Midbrain (tissue), 1 donor: Measurements from ENCODE around the gene KCNC3.

Experiments
- DNase-seq: peaks from one replicate; lab custom pipeline; 2025; lab: John Stamatoyannopoulos, UW

KCNC3 gene

DNA sequence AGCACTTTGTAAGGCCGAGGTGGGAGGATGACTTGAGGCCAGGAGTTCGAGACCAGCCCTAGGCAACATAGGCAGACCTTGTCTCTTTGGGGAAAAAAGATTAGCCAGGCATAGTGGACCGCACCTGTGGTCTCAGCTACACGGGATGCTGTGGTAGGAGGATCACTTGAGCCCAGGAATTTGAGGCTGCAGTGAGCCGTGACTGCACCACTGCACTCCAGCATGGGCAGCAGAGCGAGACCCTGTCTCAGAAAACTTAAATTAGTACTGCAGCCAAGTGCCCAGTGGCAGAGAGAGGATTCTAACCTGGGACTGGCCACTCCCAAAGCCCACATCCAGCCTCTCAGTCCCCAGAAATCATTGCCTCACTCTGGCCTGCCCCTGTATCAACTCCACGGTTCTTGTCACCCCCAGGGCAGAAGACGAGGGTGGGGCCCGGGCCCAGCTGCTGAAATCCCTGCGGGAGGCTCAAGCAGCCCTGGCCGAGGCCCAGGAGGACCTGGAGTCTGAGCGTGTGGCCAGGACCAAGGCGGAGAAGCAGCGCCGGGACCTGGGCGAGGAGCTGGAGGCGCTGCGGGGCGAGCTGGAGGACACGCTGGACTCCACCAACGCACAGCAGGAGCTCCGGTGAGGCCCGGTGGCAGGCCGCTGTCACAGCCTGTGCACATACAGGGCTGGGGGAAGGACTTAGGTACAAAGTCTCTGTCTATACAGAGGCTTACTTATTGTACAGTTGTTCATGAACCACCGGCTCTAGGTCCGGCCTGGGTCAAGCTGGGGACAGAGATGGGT, 53.4 kb downstream of the KCNC3 start:
- DNase-seq = no peak

GRCh38 chr19:50273821-50274220, 55.4 kb downstream of the KCNC3 start:
- no peak for DNase-seq

DNA sequence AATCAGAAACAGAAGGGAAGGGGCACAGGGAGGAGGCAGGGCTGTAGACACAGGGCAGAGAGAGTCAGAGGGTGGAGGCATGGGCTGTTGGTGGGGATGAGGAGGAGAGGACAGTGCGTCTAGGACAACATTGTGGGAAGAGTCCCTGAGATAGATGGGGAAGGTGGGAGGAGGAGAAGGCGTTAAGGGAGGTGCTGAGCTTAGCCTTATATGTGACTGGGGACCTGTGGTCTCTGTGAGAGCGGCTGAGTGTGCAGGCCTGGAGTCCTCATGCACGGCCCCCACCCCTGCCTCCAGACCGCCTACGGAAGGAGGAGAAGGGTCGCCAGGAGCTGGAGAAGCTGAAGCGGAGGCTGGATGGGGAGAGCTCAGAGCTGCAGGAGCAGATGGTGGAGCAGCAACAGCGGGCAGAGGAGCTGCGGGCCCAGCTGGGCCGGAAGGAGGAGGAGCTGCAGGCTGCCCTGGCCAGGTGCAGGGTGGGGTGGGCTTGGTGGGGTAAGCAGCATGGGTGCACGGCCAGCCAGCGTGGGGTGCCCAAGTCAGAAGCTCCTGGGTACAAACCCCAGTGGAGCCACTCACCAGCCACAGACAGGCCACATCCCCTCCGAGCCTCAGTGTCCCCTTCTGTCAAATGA, 56.8 kb downstream of the KCNC3 start:
- DNase-seq = no peak

GRCh38 chr19:50269653-50270052, 59.5 kb downstream of the KCNC3 start:
- DNase-seq = no peak

GRCh38 chr19:50268501-50268900, 60.7 kb downstream of the KCNC3 start:
- DNase-seq = no peak

GRCh38 chr19:50268041-50268440, 61.1 kb downstream of the KCNC3 start:
- DNase-seq = no peak

DNA sequence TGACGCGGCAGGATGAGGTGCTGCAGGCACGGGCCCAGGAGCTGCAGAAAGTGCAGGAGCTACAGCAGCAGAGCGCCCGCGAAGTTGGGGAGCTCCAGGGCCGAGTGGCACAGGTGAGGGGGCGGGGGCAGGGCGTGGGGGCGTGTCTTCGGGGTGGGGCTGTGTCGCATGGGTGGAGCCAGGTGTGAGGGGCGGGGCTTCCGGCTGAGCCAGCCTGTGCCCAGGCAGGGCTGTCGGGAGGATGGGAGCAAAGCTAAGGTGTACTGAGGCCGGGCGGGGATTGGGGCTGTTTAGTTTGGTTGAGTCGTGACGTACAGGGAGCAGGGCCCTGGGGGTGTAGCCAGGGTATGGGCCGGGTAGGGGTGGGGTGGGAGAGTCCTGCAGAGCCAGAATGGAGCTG, 62.3 kb downstream of the KCNC3 start:
- no peak for DNase-seq

DNA sequence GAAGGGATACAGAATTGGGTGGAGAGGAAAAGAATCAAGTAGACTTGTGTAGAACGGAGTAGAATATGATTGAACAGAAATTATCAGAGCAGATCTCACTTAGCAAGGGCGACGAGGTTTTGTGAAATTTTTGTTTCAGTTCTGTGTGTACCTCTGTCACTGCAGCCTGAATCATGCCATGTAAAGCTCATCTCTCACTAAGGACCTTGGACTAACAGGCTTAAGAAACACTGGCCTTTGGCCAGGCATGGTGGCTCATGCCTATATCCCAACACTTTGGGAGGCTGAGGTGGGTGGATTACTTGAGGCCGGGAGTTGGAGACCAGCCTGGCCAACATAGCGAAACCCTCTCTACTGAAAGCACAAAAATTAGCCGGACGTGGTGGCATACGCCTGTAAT, 63.1 kb downstream of the KCNC3 start:
- no peak for DNase-seq

DNA sequence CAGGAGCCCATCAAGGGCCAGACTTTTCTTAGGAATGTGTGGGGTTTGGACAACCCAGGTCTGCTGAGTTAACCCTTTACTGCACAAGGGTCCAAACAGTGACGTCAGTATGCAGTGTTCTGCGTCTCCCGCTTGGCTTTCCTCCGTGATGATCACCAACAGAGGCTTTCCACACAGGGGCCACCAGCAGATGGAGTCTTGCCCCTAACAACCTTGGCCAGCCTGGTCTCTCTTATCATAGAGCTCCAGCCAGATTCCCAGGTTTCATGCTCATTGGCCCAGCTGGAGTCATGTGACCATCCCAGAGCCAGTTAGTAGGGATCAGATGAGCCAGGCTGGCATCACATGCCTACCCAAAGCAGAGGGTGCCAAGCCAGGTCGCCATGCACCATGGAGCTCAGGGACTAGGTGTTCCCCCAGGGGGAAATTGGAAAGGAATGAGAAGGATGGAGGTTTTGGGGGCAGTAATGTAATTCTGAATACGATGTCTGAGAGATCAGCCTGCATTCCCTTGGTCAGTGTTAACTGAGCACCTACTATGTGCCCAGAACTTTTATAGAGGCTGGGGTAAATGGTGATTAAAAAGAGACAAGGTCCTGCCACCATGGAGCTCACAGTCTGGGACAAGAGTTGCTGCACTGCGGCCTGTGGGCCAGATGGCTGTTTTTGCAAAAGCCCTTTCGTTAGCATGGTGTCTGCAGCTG, 64.5 kb downstream of the KCNC3 start:
- no peak for DNase-seq

DNA sequence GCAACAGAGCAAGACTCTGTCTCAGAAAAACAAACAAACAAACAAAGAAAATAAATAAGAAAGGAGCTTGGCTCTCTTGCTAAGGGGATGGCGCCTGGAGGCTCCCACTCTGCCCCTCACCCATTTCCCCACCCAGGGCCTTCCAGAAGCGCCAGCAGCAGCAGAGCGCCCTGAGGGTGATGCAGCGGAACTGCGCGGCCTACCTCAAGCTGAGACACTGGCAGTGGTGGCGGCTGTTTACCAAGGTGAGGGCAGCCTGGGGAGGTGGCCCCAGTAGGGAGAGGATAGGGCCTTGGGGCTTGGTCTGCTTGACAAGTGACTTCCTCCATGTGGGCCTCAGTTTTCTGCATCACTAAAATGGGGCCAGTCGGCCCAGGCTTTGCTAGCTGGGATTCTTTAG, 66.0 kb downstream of the KCNC3 start:
- DNase-seq = no peak
